ENCODE results near the gene ABCC12.

The ABCC12 gene

DNA sequence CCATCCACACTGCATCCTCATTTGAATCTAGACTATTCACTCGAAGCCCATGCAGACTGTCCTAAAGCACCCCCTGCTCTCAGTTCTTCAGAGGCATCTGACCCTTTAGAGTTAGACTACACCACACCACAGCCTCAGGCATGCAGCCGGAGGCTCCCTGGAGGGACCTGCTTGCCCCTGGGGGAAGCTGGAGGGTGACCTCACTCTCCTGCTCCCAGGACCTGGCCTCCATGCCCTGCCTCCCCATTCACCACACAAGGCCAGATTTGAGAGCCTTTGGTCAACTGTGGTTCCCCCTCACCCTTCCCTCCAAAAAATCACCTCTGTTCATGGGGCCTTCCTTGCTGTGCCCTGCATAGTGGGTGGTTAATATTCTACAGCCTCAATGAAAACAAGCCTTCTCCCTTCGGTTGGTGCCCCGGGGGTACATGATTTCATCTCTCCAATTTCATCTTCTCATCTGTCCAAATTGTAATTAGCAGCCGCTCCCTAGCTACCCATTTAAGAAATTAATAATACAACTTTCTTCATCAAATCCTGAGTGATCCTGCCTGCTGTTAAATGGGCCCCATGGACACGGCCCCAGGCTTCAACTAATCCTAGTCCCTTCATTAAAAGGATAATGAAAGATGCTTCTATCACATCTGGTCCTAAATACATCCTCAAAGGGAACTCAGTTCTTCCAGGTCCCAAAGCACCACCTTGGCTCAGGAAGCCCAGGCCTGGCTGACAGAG, 24.4 kb downstream of the ABCC12 start:
- no peak for DNase-seq

DNA sequence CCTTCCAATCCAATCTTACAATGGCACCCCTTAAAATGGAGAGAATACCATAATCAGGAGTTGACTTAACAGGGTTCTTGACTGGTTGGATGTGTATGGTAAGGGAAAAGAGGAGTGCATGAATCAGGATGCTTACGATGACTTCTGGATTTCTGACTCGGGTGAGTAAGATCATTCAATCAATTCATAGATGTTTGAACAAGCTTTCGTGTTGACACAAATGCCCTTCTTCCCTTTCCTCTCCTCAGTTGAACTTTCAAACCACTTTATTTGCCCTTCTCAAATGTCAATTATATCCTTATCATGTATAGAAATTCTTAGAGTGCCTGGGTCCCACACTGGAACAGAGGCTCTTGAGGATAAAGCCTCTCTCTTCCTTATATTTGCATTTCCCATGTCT, 25.9 kb downstream of the ABCC12 start:
- DNase-seq = no peak

DNA sequence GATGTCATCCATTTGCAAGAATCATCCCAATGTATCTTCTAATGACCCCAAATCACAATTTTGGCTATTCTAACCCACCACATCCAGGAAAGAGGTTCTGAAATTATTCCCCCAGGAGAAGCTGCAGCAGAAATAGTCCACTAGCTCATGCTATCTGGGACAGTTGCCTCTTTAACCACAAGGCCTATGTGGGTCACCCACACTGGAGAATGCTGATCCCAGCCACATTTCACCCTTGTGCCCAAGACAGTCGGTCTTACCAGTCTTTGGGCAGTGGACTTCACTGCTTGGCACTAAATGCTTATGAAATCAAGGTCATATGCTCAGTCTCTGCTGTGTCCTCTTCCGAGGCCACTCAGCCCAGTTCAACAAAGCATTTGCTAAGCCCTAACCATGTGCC, 27.0 kb downstream of the ABCC12 start:
- no peak for DNase-seq

DNA sequence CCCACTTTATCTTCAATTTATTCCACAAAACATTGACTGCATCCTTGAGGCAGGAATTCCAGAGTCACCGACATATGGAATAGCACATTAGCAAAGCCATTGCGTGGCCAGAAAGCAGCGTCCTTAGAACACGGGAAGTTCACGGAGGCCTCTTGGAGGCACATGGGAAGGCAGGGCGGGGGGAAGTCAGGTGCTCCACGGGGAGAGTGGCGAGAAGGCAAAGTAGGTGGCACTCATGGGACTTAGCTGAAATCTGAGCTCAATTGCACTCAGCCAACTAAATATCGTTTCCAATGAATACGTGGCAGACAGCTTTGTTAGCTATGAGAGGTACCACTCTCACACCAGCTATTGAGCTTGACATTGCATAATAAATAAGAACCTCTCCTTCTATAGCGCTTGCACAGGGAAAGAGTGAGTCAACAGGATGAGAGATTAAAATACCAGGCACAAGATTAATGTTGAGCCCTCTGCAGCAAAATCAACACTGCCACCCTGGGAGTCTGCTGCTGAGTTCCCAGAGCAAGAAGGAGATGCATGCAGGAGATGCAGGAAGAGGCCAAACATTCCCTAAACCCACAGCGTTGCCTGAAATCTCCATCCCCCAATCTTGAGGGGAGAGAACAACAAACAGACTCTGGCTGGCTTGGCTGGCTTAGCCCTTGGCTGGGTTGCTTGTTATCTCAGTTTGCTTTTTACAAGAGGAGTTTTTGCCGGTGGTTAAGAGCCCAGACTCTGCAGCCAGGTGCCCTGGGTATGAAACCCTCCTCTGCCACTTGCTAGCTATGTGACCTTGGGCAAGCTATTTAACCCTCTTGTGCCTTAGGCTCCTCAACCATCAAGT, 28.8 kb downstream of the ABCC12 start:
- no peak for DNase-seq

DNA sequence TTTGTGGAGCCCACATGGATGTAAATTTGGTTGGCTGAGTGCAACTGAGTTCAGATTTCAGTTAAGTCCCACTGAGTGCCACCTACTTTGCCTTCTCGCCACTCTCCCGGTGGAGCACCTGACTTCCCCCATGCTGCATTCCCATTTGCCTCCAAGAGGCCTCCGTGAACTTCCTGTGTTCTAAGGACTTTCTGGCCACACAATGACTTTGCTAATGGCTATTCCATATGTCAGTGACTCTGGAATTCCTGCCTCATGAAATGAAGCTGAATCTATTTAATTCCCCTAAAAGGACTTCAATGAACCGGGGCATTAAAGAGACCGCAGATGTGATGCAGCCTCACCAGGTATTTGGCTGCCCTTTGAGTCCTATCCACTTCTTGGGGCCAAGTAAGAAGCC, 29.9 kb downstream of the ABCC12 start:
- DNase-seq = no peak

DNA sequence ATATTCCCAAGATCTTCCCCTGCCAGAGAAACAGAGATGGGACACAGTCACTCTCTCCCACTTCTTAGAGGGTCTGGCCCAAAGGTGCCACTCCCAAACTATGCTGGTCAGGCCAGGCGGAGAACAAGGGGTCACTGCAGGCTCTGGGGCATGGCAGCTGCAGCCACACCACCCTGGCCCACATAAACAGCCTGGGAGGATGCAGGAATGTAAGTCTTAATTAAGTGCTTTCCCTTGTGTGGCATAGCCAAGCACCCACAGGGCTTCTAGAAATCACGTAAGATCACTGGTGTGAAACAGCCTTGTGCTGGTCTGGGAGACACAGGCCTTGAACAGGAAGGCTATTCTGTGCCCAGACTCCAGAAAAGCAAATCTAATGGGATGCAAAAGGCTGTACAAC, 31.5 kb downstream of the ABCC12 start:
- no peak for DNase-seq

DNA sequence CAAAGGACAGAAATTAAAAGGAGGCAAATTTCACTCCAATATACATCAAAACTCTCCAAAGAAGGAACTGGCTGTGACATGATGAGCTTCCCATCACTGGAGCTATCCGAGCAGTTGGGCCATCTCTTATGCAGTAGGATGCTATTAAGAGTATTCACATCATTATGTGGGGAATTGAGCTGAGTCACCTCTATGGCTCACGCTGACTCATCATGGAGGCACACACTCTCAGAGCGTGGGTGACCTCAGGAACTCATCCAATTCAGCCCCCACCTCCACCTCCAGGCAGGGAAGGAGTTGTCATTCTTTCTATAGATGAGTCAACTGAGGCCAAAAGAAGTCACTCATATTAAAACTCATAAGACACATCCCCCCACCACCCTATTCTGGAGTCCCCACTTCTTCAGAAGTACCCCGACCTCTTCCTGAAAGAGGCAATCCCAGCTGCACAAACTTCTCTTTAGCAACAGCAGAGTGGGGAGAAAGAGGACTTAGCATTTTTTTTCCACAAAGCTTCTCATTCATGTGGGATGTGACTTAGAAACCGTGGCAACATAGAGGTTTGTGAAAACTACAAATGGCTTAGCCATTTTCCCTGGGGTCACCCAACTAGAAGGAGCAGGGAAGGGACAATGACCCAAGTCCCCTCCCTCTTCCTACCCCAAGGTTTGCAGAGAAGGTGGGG, 32.5 kb downstream of the ABCC12 start:
- no peak for DNase-seq

DNA sequence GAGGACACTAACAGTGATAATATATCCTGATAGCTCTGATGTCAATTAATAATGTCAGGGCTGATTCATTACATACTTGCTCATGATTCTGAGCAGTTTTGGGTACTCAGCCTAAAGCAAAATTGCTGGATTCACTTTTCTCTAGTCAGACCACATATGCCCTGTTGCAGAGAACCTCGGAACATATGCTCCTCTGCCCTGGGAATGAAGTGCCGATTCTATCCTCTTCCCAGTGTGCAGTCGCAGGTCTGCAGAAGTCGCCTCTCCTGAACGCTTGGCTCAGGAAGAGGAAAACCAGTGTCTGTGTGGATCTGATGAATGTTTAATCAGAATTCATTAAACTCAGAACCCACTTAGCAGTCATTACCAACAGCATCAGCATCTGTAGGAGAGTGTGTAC, 34.5 kb downstream of the ABCC12 start:
- no peak for DNase-seq

DNA sequence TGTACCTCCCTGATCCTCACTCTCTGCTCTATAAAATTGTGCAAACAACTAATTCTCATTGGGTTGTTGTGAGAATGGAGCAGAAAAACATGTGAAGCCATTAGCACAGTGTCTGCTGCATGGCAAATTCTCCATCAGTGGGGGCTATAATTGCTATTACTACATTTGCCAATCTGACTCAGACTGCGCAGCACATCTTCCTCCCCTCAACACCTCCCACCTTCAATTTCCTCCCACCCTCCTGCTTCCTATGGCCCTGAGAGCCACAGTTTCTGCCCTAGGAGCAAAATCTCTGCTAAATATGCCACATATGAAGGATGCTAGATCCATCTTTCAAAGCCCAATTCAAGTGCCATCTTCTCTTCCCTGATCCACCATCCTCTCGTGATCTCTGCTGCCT, 37.0 kb downstream of the ABCC12 start:
- no peak for DNase-seq

DNA sequence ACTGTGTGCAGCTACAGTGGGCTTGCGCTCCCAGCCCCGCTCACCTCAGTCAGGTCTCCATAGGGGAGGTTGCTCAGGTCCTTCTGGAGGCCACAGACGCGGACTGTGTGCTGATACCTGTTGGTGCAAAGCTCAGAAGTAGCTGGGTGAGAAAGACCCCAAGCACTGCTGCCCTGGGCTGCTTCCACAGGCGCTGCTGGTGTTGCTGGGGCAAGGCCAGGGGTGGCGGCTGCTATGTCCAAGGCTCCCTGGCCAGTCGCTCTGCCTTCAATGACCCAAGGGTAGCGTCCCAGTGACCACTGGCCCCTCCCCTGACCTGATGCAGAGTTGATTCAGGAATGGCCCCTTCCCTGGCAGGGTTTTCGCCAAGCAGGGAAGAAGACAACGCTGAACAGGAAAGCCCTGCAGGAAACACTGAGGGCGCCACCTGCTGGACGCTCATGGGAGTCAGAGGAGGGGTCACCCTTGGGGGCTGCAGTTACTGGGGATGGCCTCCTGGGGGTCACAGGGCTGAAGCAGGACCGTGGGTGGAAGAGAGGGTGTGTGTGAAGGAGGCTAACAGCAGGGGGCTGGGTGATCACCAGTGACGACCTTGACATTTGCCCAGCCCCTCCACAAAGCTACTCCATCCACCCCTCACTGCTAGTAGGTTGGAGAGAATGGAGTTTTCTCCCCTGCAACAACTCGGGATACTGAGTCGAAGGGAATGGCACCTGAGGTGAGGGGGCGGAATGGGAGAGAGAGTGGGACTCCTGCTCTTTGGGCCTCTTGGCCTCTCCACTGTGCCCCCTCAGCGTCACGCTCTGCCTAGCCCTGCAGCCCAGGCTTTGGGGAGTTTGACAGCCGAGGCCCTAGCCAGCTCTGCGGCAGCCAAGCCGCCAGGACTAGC, 38.3 kb downstream of the ABCC12 start:
- peak; percentile 16 to 76 for DNase-seq

DNA sequence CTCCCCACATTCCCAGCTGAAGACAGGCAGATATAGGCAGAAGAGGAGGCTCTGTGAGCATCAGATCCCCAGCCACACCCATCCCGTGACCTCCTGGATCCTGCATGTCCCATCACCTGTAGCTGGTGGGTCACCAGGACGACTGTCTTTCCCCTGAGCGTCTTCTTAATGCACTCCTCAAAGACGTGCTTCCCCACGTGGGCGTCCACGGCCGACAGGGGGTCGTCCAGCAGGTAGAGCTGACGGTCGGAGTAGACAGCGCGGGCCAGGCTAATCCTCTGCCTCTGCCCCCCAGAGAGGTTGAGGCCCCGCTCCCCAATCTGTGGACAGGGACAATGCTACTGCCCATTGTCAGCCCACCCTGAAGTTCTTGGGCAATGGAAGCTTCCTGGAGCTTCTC, 40.5 kb downstream of the ABCC12 start:
- no peak for DNase-seq

DNA sequence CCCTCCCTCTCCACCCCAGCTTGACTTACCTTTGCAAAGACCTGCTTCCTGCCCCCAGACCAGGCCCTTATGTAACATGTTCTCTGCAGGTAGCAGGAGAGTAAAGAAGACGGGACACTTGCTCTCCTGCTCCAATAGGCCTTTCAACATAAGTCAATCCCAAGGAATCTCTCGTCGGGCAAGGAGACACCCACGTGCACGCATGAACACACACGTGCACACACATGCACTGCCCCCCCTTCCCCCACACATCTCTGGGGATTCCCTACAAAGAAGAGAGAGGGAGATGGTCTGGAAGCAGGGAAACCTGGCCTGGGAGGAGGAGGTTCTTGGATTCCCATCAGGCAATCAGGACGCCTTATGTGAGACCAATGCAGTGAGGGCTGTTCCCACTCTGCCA, 41.4 kb downstream of the ABCC12 start:
- DNase-seq = no peak

DNA sequence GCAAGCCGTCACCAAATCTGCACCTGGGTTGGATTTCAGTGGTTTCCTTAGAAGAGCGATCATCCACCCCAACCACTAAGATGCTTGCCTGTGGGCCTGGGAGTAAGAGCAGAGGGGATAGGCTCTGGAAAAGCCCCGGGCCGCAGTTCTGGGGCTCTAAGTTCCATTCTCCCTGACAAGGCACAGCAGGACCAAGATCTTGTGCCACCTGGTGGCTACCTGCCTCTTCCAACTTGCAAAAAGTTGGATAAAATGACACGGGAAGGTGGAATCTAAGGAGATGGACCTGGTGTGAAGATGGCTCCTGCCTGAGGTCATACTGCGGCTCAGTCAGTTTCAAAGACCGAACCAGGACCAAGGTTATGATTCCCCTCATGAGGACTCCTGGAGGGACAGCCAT, 42.3 kb downstream of the ABCC12 start:
- peak; percentile 3 to 21 for DNase-seq

DNA sequence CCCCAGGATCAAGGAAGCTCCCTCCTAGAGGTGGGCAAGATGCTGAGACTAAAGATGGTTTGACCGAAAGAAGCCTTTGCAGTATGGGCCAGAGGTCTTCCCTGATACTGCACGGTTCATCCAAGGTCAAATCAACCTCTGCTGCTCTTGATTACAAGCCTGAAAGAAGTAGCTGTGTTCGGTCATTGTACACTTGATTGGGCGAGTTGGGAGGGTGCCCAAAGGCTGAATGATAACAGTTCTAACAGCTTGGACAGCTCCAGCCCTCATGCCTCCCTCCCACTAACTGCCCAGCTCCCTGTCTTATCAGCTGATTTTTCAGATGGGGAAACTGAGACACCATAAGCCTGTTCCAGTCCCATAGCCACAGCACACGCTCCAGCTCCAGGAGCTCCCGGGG, 42.8 kb downstream of the ABCC12 start:
- no peak for DNase-seq

DNA sequence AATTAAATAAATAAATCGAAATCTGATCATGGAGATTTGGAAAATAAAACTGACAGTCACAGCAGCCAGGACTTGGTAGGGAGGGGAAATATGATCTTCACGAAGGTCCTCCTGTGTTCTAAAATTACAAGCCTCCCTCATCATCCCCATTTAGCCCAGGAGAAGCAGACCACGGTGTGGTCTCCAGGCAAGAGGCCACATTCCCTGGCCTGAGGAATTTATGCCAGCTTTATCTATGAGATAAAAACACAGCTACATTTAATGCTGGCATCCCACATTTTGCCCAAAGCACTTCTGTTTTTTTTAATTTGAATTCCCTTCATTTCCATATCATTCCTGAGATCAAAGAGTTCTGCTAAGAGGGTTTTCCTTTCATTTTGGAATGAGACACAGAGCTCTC, 43.2 kb downstream of the ABCC12 start:
- no peak for DNase-seq

DNA sequence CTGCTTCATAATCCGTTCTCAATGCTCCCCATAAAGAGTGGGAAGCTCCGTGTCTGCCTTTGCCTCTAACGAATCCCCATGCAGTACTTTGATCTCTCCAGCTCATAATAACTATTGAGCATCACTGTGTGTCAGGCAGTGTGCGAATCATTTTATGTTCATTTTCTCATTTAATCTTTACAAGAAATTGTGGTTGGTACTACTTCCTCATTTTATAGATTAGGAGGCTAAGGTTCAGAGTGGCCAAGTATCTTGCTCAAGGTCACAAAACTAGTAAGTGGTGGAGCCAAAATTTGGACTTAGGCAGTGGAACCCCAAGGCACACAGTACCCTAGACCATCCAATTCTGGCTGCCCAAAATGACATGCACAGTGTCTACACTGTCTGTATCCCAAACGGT, 44.8 kb downstream of the ABCC12 start:
- no peak for DNase-seq

DNA sequence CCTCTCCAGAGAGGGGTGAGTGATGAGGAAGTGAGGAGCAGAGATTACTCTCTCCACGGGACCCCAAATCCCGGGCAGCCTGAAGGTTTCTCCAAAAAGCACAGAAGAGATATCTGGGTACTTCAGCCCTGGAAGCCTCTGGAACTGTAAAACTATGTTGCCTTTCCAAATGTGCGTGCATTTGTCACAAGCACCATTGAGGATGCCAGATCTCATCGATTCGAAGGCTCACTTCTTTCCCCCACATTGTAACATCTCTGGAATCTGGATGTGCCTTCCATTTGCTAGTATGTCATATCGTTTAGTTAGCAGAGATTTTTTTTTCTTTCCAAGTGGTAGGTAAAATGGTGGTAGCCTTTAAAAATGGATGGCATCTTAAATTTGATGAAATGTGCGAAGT, 45.8 kb downstream of the ABCC12 start:
- DNase-seq = no peak

DNA sequence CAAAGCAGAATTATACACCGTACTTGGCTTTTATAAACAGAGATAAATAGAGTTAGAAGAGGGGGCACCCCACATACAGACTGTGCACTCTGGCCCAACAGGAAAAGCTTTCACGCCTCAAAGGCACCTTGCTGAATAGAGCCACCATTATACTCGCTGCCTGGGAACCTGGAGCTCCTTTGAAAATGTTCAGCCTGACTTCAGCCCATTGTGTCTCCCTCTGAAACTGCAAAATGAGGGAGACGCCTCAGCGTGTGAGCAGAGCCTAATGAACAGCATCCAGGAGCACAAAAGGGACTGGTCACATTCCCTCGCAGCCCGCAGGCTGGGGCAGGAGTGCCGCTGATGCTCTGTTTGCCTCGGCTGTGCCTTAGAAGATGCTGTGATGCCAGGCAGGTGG, 46.3 kb downstream of the ABCC12 start:
- no peak for DNase-seq

DNA sequence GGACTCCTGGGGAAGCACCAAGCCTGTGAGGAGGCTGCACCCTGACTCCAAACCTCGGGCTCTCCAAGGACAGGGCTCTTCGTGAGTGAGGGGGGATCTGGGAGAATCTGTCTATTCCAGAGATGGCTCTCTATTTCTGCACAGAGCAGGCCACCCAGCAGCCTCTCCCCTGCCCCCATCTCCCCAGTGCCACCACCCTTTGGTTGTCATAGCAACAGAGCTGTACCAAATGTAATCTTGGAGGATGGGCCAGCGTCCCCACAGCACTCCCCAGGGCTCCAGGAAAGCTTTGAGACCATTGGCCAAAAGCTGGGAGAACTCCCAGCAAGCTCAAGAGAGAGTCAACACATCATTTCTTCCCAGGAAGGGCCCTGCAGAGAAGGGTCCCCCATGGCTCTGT, 49.3 kb downstream of the ABCC12 start:
- DNase-seq = no peak

Data from NCI-H526 (cell line).